ENCODE results near the gene ZCCHC14. TPM values are rescaled to one million over a fixed set of nuclear protein-coding genes. Genes with fewer than 3 reads are reported as not detected.

ZCCHC14 gene
- total and polyA plus RNA-seq, 2 of the 13 experiments (the other 11 are each of a cell fraction or from before 2014, with no cell fraction given) = 12.4 to 12.5 TPM

DNA sequence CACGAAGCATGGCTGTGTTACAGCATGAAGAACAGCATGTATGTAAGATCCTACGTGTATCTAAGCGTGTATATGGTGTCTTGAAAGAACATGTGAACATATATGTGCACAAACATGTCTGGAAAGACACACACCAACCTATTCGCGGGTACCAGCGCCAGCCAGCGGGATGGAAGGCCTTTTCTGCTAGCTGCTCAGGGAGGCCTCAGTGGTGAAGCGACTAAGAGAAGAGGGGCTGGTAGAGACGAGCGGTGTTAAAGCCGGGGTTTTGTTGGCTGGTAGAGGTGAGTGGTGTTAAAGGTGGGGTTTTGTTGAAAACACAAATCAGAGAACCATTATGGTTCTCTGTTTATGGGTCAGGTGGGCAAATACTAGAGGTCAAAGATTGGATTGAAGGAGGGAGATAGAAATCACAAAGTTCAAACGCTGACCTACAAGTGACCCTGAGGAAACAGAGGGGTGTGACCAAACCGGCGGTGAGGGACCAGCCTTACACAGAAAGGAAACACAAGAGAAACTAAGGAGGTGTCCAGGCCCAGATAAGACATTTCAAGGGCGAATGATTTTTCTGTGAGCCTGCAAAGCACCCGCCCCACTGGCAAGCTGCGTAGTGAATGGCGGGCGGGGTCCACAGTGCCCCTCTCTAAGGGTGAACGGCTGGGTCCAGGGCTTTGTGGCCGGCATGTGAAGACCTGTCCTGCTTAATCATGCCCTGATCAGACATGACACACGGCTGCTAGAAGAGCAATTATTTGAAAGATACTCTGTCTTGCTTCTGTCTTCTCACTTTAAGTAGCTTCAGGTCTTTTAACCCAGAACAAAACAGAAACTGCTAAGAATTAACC, 8.1 kb downstream of the ZCCHC14 start (continued):
- TF ChIP-seq ZBTB40 (IDR thresholded peaks at IDR 0.05) = no peak
- no peak for TF ChIP-seq ZBTB40 (CRISPR knock-in tag; IDR thresholded peaks at IDR 0.05)
- no peak for TF ChIP-seq NFKBIZ (CRISPR knock-in tag; IDR thresholded peaks at IDR 0.05)
- no peak for TF ChIP-seq CBX1 (IDR thresholded peaks at IDR 0.05; ENCODE audit: low read depth)
- TF ChIP-seq KLF13 (CRISPR knock-in tag; IDR thresholded peaks at IDR 0.05) = no peak
- TF ChIP-seq IRF2 (CRISPR knock-in tag; IDR thresholded peaks at IDR 0.05) = no peak
- no peak for TF ChIP-seq FOSL2 (CRISPR knock-in tag; IDR thresholded peaks at IDR 0.05)
- TF ChIP-seq SMAD9 (CRISPR knock-in tag; IDR thresholded peaks at IDR 0.05) = no peak
- TF ChIP-seq NCOA5 (CRISPR knock-in tag; IDR thresholded peaks at IDR 0.05) = no peak
- TF ChIP-seq TARDBP (CRISPR knock-in tag; IDR thresholded peaks at IDR 0.05) = 0 out of 2 replicates have a peak, but pooled peaks have one; percentile 20
- TF ChIP-seq FOXA3 (CRISPR knock-in tag; IDR thresholded peaks at IDR 0.05) = 0 out of 2 replicates have a peak, but pooled peaks have one; percentile 27
- TF ChIP-seq AGO2 (optimal IDR thresholded peaks at IDR 0.05; ENCODE audit: low read depth, low read length) = no peak
- no peak for TF ChIP-seq ZFY (CRISPR knock-in tag; IDR thresholded peaks at IDR 0.05)
- no peak for TF ChIP-seq SKI (IDR thresholded peaks at IDR 0.05; ENCODE audit: partially characterized antibody)
- TF ChIP-seq, protein P1, sequence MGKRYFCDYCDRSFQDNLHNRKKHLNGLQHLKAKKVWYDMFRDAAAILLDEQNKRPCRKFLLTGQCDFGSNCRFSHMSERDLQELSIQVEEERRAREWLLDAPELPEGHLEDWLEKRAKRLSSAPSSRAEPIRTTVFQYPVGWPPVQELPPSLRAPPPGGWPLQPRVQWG (CRISPR knock-in tag; IDR thresholded peaks at IDR 0.05; ENCODE audit: borderline replicate concordance, low read depth) = no peak
- TF ChIP-seq PHF5A (CRISPR knock-in tag; IDR thresholded peaks at IDR 0.05; ENCODE audit: low read depth, unreplicated experiment) = no peak
- no peak for TF ChIP-seq FOSL1 (CRISPR knock-in tag; IDR thresholded peaks at IDR 0.05; ENCODE audit: borderline replicate concordance)
- no peak for TF ChIP-seq ZNF33A (CRISPR knock-in tag; IDR thresholded peaks at IDR 0.05; ENCODE audit: borderline replicate concordance)
- TF ChIP-seq SMC3 (IDR thresholded peaks at IDR 0.05; ENCODE audit: low read length) = no peak
- no peak for TF ChIP-seq SIN3B (IDR thresholded peaks at IDR 0.05; ENCODE audit: low read length)
- TF ChIP-seq HOXA5 (CRISPR knock-in tag; IDR thresholded peaks at IDR 0.05) = no peak
- no peak for TF ChIP-seq SP4 (CRISPR knock-in tag; IDR thresholded peaks at IDR 0.05)
- TF ChIP-seq NCOA2 (CRISPR knock-in tag; IDR thresholded peaks at IDR 0.05) = 0 out of 2 replicates have a peak, but pooled peaks have one; percentile 31

All from HepG2 (cell line).